B cell (primary cell): ENCODE results near the gene TMEM238. TPM values are rescaled to one million over a fixed set of nuclear protein-coding genes. Genes with fewer than 3 reads are reported as not detected.

Source experiments
- ATAC-seq: fragments of 200-7000 bp; cut with Tn5 transposase; one replicate; pipeline ENCODE4 v1.10.0; 2021; ENCODE audit warnings: low read depth, mild to moderate bottlenecking, moderate number of reproducible peaks, moderate library complexity
- CTCF ChIA-PET: fragments of 350-600 bp; sonication (Branson Sonifier 250); formaldehyde crosslinking; loops from one replicate; lab custom pipeline; 2021; ENCODE audit warnings: antibody characterized with exemption, inconsistent platforms; lab: Charles Lee
- POLR2A ChIA-PET: fragments of 350-600 bp; sonication (Branson Sonifier 250); formaldehyde crosslinking; loops from one replicate; lab custom pipeline; 2021; ENCODE audit warnings: antibody characterized with exemption; lab: Charles Lee
- DNase-seq: peaks from one replicate; pipeline ENCODE4 v3.0.0; 2013
- H2AFZ ChIP-seq: 2 replicates; pipeline ENCODE4 v1.6.1; 2012; ENCODE audit warnings: mild to moderate bottlenecking, low read depth, low read length; ENCODE audit not compliant: insufficient read depth, poor library complexity, severe bottlenecking
- H3K27ac ChIP-seq, 2 donors: 1 replicate in 1 of 2; 2 replicates in 1 of 2; pipeline ENCODE4 v1.5.1; 2012 to 2013; ENCODE audit warnings: low read length in 2 of 2, mild to moderate bottlenecking in 2 of 2, moderate library complexity in 1 of 2
- H3K27me3 ChIP-seq, 4 experiments: fragments of 200-600 bp in 1 of 4; sonication (generic) in 1 of 4; replicated peaks in 1 of 4; 1 replicate in 2 of 4; 2 replicates in 2 of 4; pipeline versions ENCODE4 v1.6.1 to v1.7.0; 2013 to 2016; ENCODE audit warnings: low read length in 3 of 4, mild to moderate bottlenecking in 2 of 4, mixed read lengths in 1 of 4, moderate library complexity in 1 of 4; ENCODE audit not compliant: insufficient read depth in 4 of 4, control insufficient read depth in 3 of 4; ENCODE audit errors: control extremely low read depth in 1 of 4
- H3K36me3 ChIP-seq, 2 experiments: replicated peaks in 1 of 2; 1 replicate in 1 of 2; 2 replicates in 1 of 2; pipeline versions ENCODE4 v1.6.1 to v1.7.1; 2013; ENCODE audit warnings: low read length in 1 of 2; ENCODE audit not compliant: insufficient read depth in 2 of 2, control insufficient read depth in 1 of 2; ENCODE audit errors: control extremely low read depth in 1 of 2, extremely low read depth in 1 of 2
- H3K4me1 ChIP-seq, 2 donors: fragments of 200-600 bp in 1 of 2; sonication (generic) in 1 of 2; 1 replicate in 1 of 2; 2 replicates in 1 of 2; pipeline versions ENCODE4 v1.5.1 to v1.6.1; 2013 to 2017; ENCODE audit warnings: low read length in 2 of 2; ENCODE audit not compliant: control insufficient read depth in 2 of 2, insufficient read depth in 2 of 2
- H3K4me2 ChIP-seq: replicated peaks from 2 replicates; pipeline ENCODE3; 2012; ENCODE audit warnings: mild to moderate bottlenecking, low read depth, low read length; ENCODE audit not compliant: poor library complexity, severe bottlenecking
- H3K4me3 ChIP-seq, 5 experiments: fragments of 200-600 bp in 1 of 5; sonication (generic) in 1 of 5; 1 replicate in 3 of 5; 2 replicates in 2 of 5; pipeline versions ENCODE4 v1.5.1 to v1.7.0; 2011 to 2016; ENCODE audit warnings: low read length in 4 of 5, mild to moderate bottlenecking in 4 of 5, low read depth in 2 of 5, control low read depth in 1 of 5, moderate library complexity in 1 of 5; ENCODE audit not compliant: insufficient read depth in 1 of 5; ENCODE audit errors: control extremely low read depth in 1 of 5, extremely low read depth in 1 of 5
- H3K79me2 ChIP-seq: fragments of 200-600 bp; sonication (generic); one replicate; pipeline ENCODE4 v1.6.0; 2016; ENCODE audit warnings: low read length; ENCODE audit not compliant: control insufficient read depth, insufficient read depth
- H3K9ac ChIP-seq: fragments of 200-600 bp; sonication (generic); 2 replicates; pipeline ENCODE4 v1.6.1; 2017; ENCODE audit warnings: mild to moderate bottlenecking, low read length, moderate library complexity
- H3K9me3 ChIP-seq, 3 donors: one replicate each; pipeline versions ENCODE4 v1.6.1 to v1.7.1; 2013; ENCODE audit warnings: low read length in 2 of 3; ENCODE audit not compliant: control insufficient read depth in 2 of 3, insufficient read depth in 1 of 3; ENCODE audit errors: control extremely low read depth in 1 of 3
- H4K20me1 ChIP-seq: 2 replicates; pipeline ENCODE4 v1.6.0; 2012; ENCODE audit warnings: mild to moderate bottlenecking, low read length; ENCODE audit not compliant: insufficient read depth, control insufficient read depth, poor library complexity, severe bottlenecking
- H3K27ac Mint-ChIP-seq: one replicate; pipeline ENCODE4 v1.8.0; 2021; ENCODE audit warnings: mixed read lengths
- H3K27me3 Mint-ChIP-seq: one replicate; pipeline ENCODE4 v1.8.0; 2021; ENCODE audit warnings: mixed read lengths
- H3K4me1 Mint-ChIP-seq: one replicate; pipeline ENCODE4 v1.8.0; 2021; ENCODE audit warnings: mixed read lengths
- H3K4me3 Mint-ChIP-seq: one replicate; pipeline ENCODE4 v1.8.0; 2021; ENCODE audit warnings: mixed read lengths
- H3K9me3 Mint-ChIP-seq: one replicate; pipeline ENCODE4 v1.8.0; 2022; ENCODE audit warnings: mixed read lengths; ENCODE audit not compliant: insufficient read depth
- EZH2 ChIP-seq: IDR thresholded peaks from 2 replicates; pipeline ENCODE4 v1.6.1; 2012; ENCODE audit warnings: borderline replicate concordance, low read depth, mild to moderate bottlenecking, moderate library complexity, low read length; ENCODE audit not compliant: insufficient read depth, poor library complexity, severe bottlenecking
- WGBS: methylation state at CpG from one replicate; pipeline ENCODE4 v1.1.5; 2013; ENCODE audit warnings: missing lambda C conversion rate; ENCODE audit not compliant: insufficient coverage; 5-methylcytosine and 5-hydroxymethylcytosine counted together
- intact Hi-C: fragments of 100-400 bp; cut with micrococcal nuclease; formaldehyde crosslinking; loops from one replicate; pipeline ENCODE4 v1.10.0; 2022
- polyA plus RNA-seq: library from polyadenylated mRNA; depleted of rRNA; stranded (reverse); fragments of >200 nt; gene quantifications from 2 replicates; pipeline ENCODE4 v1.2.3, GENCODE V29; 2012
- total RNA-seq, 2 donors: library from RNA; stranded (reverse); fragments of 120-200 nt in 1 of 2; gene quantifications; 1 replicate in 1 of 2; 2 replicates in 1 of 2; pipeline versions ENCODE4 v1.2.3 to v1.2.4, GENCODE V29; 2013 to 2022
- TF ChIP-seq, protein P1 (sequence below): fragments of 200-600 bp; IDR thresholded peaks from one replicate; pipeline ENCODE4 v1.8.0; 2022; ENCODE audit warnings: antibody characterized with exemption, mild to moderate bottlenecking

TMEM238 gene
- total and polyA plus RNA-seq, 2 donors (not counting 1 experiment from before 2014, with no cell fraction given), result 0.76 to 4.7 TPM

DNA sequence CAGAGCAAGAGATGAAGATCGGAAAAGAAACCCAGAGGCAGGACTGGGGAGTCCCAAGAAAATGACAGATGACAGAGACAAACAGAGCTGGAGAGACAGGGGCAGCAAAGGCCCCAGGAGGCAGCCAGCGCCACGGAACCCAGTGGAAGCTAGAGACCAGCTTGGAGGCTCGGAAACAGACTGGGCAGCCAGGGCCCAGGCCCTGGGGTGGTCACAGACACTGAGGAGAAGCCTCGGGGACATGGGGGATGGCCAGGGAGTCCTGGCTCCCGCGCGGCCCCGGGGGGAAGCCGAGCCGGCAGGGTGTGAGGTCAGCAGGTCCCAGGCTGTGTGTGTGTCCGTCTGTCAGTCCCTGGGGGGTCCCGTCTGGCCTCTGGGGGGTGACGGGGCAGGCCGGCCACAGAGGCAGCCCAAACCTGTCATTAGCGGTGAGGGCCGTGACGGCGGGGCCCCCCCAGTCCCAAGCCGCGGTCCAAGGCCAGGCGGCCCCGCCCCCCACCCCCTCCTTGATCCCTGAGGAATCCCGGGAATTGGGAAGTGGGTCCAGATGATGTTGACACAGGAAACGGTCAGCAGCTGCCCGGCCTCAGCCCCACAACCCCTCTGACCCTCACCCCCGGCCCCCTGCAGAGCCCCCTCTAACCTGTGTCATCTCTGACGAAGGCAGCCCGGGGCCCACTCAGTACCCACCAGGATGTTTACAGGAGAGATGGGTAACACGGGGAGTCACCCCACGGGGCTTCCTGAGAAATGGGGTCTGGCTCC is 9.9 kb downstream of the TMEM238 start:
- ATAC-seq, result no peak
- Histone ChIP-seq H3K27ac (no peak overlapping the region), H3K27me3 (peaks cover 0 to 65% (median 27%) of the 10 kb centered on the region in 4 experiments), H3K9ac (no peak overlapping the region), H4K20me1 (no peaks in the 10 kb centered on the region), H3K4me2 (no peak overlapping the region), H3K79me2 (no peaks in the 10 kb centered on the region), H3K4me1 (peaks cover 9 to 10% of the 10 kb centered on the region in 2 donors), H3K9me3 (peaks cover 0 to 16% (median 0%) of the 10 kb centered on the region in 3 donors), H3K4me3 (no peak overlapping the region), H2AFZ (no peak overlapping the region), H3K36me3 (no peaks in the 10 kb centered on the region)
- H3K4me3 Mint-ChIP-seq, result no peak overlapping the region
- no peak overlapping the region for H3K27ac Mint-ChIP-seq
- TF ChIP-seq, protein P1, sequence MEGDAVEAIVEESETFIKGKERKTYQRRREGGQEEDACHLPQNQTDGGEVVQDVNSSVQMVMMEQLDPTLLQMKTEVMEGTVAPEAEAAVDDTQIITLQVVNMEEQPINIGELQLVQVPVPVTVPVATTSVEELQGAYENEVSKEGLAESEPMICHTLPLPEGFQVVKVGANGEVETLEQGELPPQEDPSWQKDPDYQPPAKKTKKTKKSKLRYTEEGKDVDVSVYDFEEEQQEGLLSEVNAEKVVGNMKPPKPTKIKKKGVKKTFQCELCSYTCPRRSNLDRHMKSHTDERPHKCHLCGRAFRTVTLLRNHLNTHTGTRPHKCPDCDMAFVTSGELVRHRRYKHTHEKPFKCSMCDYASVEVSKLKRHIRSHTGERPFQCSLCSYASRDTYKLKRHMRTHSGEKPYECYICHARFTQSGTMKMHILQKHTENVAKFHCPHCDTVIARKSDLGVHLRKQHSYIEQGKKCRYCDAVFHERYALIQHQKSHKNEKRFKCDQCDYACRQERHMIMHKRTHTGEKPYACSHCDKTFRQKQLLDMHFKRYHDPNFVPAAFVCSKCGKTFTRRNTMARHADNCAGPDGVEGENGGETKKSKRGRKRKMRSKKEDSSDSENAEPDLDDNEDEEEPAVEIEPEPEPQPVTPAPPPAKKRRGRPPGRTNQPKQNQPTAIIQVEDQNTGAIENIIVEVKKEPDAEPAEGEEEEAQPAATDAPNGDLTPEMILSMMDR, result no peak
- TF ChIP-seq EZH2, result no peak
- CTCF ChIA-PET, result interaction anchor here (0.9 kb wide), 1 partner anchor 10 kb away, joined by 3 read pairs; no protein-coding TSS in a partner anchor
- peaks cover 9% of the 10 kb centered on the region for H3K4me1 Mint-ChIP-seq
- POLR2A ChIA-PET, result interaction anchor here (0.6 to 0.7 kb wide), 2 partner anchors 91 to 499 kb away, joined by 3 to 4 read pairs; partner anchors contain the start of gene BRSK1
- no peaks in the 10 kb centered on the region for H3K9me3 Mint-ChIP-seq
- DNase-seq, result no peak
- H3K27me3 Mint-ChIP-seq, result peaks cover 31% of the 10 kb centered on the region
- intact Hi-C loops, result no loop called here
- 38% methylated on average over 26 of the region's 31 CpGs for WGBS
